ENCODE results near the gene ALPG. TPM values are rescaled to one million over a fixed set of nuclear protein-coding genes. Genes with fewer than 3 reads are reported as not detected.

ALPG gene
- total RNA-seq, 1 experiment from 2014 or later: 65.3 TPM

DNA sequence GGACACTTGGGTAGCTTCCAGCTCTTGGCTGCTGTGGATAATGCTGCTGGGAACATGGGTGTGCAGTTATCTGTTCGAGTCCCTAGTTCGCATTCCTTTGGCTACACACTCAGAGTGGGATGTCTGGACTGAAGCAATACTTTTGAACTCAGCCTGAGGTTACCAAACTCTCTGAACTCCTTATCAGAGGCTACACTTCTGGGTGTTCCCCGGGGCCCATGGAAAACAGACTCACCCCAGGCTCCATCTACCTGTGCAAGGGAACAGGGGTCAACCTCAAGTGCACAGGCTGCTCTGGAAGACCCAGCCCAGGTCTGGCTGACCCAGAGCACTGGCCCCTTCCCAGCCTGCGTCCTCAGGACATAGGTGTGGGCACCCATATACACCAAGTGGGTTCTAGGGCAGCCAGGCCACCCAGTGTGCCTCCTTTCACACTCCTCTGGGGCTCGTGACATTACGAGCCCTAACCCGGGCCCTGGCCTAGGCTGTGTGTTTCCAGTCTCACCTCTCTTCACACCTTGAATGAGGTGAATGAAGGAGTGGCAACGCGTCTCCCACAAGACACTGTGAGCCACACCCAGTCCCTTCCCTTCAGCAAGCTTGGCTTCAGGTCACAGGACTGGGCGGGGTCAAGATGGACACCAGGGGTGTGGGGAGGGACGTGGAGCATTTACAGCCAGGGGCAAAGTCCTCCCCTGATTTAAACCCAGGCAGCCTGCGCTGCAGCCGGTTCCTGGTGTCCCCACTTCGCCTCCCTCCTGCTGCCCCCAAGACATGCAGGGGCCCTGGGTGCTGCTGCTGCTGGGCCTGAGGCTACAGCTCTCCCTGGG is 49.0 kb downstream of the ALPG start, which contains the start of gene ALPI:
ALPI (plus strand) TSS at position 728 of the 830 bp plus-strand sequence; CDS start at position 775, 47 bp downstream.
- ATAC-seq (no peak), DNase-seq (ENCODE audit: low read depth, low spot score) (no peak)
- no peak for TF ChIP-seq TCF7L2 (IDR thresholded peaks at IDR 0.05; ENCODE audit: low read depth, low read length)
- TF ChIP-seq, protein P1, sequence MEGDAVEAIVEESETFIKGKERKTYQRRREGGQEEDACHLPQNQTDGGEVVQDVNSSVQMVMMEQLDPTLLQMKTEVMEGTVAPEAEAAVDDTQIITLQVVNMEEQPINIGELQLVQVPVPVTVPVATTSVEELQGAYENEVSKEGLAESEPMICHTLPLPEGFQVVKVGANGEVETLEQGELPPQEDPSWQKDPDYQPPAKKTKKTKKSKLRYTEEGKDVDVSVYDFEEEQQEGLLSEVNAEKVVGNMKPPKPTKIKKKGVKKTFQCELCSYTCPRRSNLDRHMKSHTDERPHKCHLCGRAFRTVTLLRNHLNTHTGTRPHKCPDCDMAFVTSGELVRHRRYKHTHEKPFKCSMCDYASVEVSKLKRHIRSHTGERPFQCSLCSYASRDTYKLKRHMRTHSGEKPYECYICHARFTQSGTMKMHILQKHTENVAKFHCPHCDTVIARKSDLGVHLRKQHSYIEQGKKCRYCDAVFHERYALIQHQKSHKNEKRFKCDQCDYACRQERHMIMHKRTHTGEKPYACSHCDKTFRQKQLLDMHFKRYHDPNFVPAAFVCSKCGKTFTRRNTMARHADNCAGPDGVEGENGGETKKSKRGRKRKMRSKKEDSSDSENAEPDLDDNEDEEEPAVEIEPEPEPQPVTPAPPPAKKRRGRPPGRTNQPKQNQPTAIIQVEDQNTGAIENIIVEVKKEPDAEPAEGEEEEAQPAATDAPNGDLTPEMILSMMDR (IDR thresholded peaks at IDR 0.05): no peak
- no peak for TF ChIP-seq SIN3A (IDR thresholded peaks at IDR 0.05; ENCODE audit: borderline replicate concordance, insufficient read depth, low read depth, low read length)
- no peak for TF ChIP-seq POLR2AphosphoS5 (IDR thresholded peaks at IDR 0.05; ENCODE audit: low read depth, low read length)
- TF ChIP-seq, protein P2, sequence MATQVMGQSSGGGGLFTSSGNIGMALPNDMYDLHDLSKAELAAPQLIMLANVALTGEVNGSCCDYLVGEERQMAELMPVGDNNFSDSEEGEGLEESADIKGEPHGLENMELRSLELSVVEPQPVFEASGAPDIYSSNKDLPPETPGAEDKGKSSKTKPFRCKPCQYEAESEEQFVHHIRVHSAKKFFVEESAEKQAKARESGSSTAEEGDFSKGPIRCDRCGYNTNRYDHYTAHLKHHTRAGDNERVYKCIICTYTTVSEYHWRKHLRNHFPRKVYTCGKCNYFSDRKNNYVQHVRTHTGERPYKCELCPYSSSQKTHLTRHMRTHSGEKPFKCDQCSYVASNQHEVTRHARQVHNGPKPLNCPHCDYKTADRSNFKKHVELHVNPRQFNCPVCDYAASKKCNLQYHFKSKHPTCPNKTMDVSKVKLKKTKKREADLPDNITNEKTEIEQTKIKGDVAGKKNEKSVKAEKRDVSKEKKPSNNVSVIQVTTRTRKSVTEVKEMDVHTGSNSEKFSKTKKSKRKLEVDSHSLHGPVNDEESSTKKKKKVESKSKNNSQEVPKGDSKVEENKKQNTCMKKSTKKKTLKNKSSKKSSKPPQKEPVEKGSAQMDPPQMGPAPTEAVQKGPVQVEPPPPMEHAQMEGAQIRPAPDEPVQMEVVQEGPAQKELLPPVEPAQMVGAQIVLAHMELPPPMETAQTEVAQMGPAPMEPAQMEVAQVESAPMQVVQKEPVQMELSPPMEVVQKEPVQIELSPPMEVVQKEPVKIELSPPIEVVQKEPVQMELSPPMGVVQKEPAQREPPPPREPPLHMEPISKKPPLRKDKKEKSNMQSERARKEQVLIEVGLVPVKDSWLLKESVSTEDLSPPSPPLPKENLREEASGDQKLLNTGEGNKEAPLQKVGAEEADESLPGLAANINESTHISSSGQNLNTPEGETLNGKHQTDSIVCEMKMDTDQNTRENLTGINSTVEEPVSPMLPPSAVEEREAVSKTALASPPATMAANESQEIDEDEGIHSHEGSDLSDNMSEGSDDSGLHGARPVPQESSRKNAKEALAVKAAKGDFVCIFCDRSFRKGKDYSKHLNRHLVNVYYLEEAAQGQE (IDR thresholded peaks at IDR 0.05; ENCODE audit: insufficient read depth in 1 of 2, low read depth in 2 of 2, low read length in 1 of 2): no peak
- intact Hi-C loops (cut with micrococcal nuclease; ENCODE audit: unreplicated experiment) (no loop called here), in situ Hi-C loops (cut with HindIII; ENCODE audit: low pct_unique_long_range_greater_than_20kb, low sequenced_read_pairs) (no loop called here)
- Histone ChIP-seq H3K27ac (ENCODE audit: low read length) (no peak within 1 kb of the TSS), H3K9me3 (ENCODE audit: control insufficient read depth, insufficient read depth, low read depth, low read length) (no peaks in the 10 kb centered on the region), H3K4me3 (ENCODE audit: low read depth in 2 of 2, low read length in 2 of 2) (no peak within 1 kb of the TSS), H3K27me3 (ENCODE audit: control insufficient read depth, insufficient read depth, low read length) (no peaks in the 10 kb centered on the region; the same call in 1 of the 2 replicates), H3K36me3 (ENCODE audit: control insufficient read depth, insufficient read depth, low read length) (no peaks in the 10 kb centered on the region), H3K4me1 (ENCODE audit: control insufficient read depth, insufficient read depth, low read length) (no peaks in the 10 kb centered on the region)
- no TSS peak for BruUV-seq (replicated peaks)
- POLR2A ChIA-PET: no interaction called here
- CTCF ChIA-PET: interaction anchor here (0.6 kb wide), 1 partner anchor 15 kb away, joined by 3 read pairs; no protein-coding TSS in a partner anchor

- in situ Hi-C loops (cut with HindIII; ENCODE audit: low pct_unique_long_range_greater_than_20kb, low sequenced_read_pairs): no loop called here
- CTCF ChIA-PET: interaction anchor here (0.6 kb wide), 1 partner anchor 65 kb away, joined by 9 read pairs; no protein-coding TSS in a partner anchor
- POLR2A ChIA-PET: no interaction called here
- DNase-seq (ENCODE audit: low read depth, low spot score) (no peak), ATAC-seq (no peak)
- H3K36me3 ChIP-seq (ENCODE audit: control insufficient read depth, insufficient read depth, low read length): no peaks in the 10 kb centered on the region
- no peak overlapping the region for H3K4me3 ChIP-seq (ENCODE audit: low read depth in 2 of 2, low read length in 2 of 2)
- no peak for TF ChIP-seq TCF7L2 (IDR thresholded peaks at IDR 0.05; ENCODE audit: low read depth, low read length)
- TF ChIP-seq POLR2AphosphoS5 (IDR thresholded peaks at IDR 0.05; ENCODE audit: low read depth, low read length): no peak
- TF ChIP-seq, protein P2 (IDR thresholded peaks at IDR 0.05; ENCODE audit: insufficient read depth in 1 of 2, low read depth in 2 of 2, low read length in 1 of 2): no peak
- TF ChIP-seq SIN3A (IDR thresholded peaks at IDR 0.05; ENCODE audit: borderline replicate concordance, insufficient read depth, low read depth, low read length): no peak
- TF ChIP-seq, protein P1 (IDR thresholded peaks at IDR 0.05): no peak
- intact Hi-C loops (cut with micrococcal nuclease; ENCODE audit: unreplicated experiment): no loop called here
- no peaks in the 10 kb centered on the region for H3K9me3 ChIP-seq (ENCODE audit: control insufficient read depth, insufficient read depth, low read depth, low read length)
- no peak overlapping the region for H3K27ac ChIP-seq (ENCODE audit: low read length)
- no peaks in the 10 kb centered on the region; the same call in 1 of the 2 replicates for H3K27me3 ChIP-seq (ENCODE audit: control insufficient read depth, insufficient read depth, low read length)
- no peaks in the 10 kb centered on the region for H3K4me1 ChIP-seq (ENCODE audit: control insufficient read depth, insufficient read depth, low read length)
- no TSS peak for BruUV-seq (replicated peaks)
These were observed 49.9 kb downstream of the ALPG start for GRCh38 chr2:232456296-232457120.
